Nephron progenitor cell (in vitro differentiated cells): ENCODE data around the gene NHLRC2.

Experiments used
- DNase-seq: peaks from one replicate; pipeline ENCODE4 v3.0.0; 2021
- H3K27ac Mint-ChIP-seq: 2 replicates; pipeline ENCODE4 v1.8.0; 2021; ENCODE audit warnings: mild to moderate bottlenecking, moderate library complexity, mixed read lengths
- H3K27me3 Mint-ChIP-seq: 2 replicates; pipeline ENCODE4 v1.8.0; 2021; ENCODE audit warnings: mild to moderate bottlenecking, low read depth, mixed read lengths; ENCODE audit not compliant: poor library complexity
- H3K36me3 Mint-ChIP-seq: 2 replicates; pipeline ENCODE4 v1.8.0; 2021; ENCODE audit warnings: low read depth, mixed read lengths
- H3K4me1 Mint-ChIP-seq: 2 replicates; pipeline ENCODE4 v1.8.0; 2021; ENCODE audit warnings: mixed read lengths
- H3K4me3 Mint-ChIP-seq: 2 replicates; pipeline ENCODE4 v1.8.0; 2021; ENCODE audit warnings: mild to moderate bottlenecking, moderate library complexity, mixed read lengths
- H3K9me3 Mint-ChIP-seq: 2 replicates; pipeline ENCODE4 v1.8.0; 2021; ENCODE audit warnings: mild to moderate bottlenecking, moderate library complexity, mixed read lengths
- TF ChIP-seq, protein P1 (sequence below): fragments of 200-600 bp; sonication (generic); IDR thresholded peaks from 2 replicates; pipeline ENCODE4 v1.5.0; 2021; ENCODE audit warnings: antibody characterized with exemption

The NHLRC2 gene

DNA sequence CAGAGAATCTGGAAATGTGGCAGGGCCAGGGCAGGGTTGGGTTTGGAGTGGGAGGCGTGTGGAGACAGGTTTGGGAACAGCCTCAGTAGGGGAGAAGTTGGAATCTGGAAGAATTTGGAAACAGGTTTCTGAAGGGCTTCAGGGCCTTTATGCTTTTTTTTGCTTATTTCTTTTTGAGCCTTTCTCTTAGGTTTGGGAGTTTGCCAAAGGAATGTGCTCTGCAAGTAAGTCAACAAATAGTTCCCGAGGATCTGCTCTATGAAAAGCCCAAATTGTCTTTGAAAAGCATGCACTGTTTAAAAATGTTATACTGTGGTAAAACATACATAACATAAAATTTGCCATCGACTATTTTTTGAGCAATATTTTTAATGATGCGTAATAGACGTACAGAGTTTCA, 102.6 kb downstream of the NHLRC2 start:
- no peak for DNase-seq
- no peaks in the 10 kb centered on the region for H3K36me3 Mint-ChIP-seq
- H3K27me3 Mint-ChIP-seq, result no peaks in the 10 kb centered on the region
- no peak overlapping the region for H3K4me3 Mint-ChIP-seq
- TF ChIP-seq, protein P1, sequence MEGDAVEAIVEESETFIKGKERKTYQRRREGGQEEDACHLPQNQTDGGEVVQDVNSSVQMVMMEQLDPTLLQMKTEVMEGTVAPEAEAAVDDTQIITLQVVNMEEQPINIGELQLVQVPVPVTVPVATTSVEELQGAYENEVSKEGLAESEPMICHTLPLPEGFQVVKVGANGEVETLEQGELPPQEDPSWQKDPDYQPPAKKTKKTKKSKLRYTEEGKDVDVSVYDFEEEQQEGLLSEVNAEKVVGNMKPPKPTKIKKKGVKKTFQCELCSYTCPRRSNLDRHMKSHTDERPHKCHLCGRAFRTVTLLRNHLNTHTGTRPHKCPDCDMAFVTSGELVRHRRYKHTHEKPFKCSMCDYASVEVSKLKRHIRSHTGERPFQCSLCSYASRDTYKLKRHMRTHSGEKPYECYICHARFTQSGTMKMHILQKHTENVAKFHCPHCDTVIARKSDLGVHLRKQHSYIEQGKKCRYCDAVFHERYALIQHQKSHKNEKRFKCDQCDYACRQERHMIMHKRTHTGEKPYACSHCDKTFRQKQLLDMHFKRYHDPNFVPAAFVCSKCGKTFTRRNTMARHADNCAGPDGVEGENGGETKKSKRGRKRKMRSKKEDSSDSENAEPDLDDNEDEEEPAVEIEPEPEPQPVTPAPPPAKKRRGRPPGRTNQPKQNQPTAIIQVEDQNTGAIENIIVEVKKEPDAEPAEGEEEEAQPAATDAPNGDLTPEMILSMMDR, result no peak
- H3K9me3 Mint-ChIP-seq, result peaks cover 6% of the 10 kb centered on the region
- peaks cover 31% of the 10 kb centered on the region for H3K4me1 Mint-ChIP-seq
- no peak overlapping the region for H3K27ac Mint-ChIP-seq

DNA sequence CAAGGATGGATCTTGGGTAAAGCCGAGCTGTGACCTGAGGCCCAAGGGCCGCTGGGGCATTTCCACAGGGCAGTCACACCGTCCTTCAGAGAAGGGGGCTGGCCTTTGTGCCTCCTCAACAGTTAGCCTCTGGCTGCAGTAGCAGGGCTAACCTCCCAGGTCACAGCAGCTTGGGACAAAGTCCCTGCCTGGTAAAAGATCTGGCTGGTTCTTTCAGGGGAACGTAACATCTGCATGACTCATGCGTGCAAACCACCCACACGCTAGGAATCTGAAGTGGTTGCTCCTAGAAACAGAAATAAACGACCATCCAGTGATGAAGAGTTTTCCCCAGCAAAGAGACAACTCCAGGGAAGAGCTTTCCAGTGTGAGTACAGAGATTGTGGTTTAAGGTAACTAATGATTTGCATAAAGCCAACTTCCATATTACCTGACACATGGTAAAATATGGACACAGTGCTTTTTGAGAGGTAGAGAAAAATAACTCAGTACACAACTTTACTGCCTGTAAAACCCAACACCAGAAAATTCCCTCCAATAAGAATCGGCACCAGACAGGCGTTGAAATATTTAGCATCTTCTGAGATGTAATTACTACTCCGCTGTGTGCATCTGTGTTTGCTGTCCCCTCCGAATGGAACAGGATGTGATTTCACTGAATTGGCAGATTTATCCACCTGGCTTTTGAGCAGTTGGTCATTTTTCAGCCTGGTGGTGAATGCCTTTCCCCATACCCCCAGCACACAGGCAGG, 104.3 kb downstream of the NHLRC2 start:
- DNase-seq, result no peak
- Mint-ChIP-seq H3K27me3 (peaks cover 4% of the 10 kb centered on the region), H3K4me3 (no peak overlapping the region)

DNA sequence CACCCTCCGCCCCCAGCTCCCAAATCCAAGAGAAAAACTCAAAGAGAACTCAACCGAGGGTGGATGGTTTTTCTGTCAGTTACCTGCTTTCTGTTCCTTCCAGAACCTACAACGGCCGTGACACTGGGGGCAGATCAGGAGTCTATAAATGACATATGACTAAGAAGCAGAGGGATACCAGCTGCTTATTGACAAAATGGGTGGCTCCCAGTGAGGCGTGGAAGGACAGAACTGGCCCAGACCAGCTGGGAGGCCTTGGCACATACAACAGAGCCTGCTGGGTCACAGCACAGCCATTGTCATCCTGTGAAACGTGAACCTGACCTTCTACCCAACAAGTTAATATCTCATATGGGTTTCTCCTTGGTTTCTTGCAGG, 104.9 kb downstream of the NHLRC2 start:
- Mint-ChIP-seq H3K36me3 (no peaks in the 10 kb centered on the region), H3K4me1 (peaks cover 31% of the 10 kb centered on the region), H3K9me3 (peaks cover 3% of the 10 kb centered on the region), H3K27me3 (peaks cover 4% of the 10 kb centered on the region), H3K4me3 (no peak overlapping the region), H3K27ac (peak overlapping the region; percentile 13)
- no peak for DNase-seq
- TF ChIP-seq, protein P1, result no peak

More for the DNA sequence above, 104.3 kb downstream of the NHLRC2 start:
- peak overlapping the region; percentile 50 for H3K27ac Mint-ChIP-seq
- TF ChIP-seq, protein P1, result no peak
- H3K4me1 Mint-ChIP-seq, result peaks cover 31% of the 10 kb centered on the region
- peaks cover 5% of the 10 kb centered on the region for H3K9me3 Mint-ChIP-seq
- no peaks in the 10 kb centered on the region for H3K36me3 Mint-ChIP-seq

DNA sequence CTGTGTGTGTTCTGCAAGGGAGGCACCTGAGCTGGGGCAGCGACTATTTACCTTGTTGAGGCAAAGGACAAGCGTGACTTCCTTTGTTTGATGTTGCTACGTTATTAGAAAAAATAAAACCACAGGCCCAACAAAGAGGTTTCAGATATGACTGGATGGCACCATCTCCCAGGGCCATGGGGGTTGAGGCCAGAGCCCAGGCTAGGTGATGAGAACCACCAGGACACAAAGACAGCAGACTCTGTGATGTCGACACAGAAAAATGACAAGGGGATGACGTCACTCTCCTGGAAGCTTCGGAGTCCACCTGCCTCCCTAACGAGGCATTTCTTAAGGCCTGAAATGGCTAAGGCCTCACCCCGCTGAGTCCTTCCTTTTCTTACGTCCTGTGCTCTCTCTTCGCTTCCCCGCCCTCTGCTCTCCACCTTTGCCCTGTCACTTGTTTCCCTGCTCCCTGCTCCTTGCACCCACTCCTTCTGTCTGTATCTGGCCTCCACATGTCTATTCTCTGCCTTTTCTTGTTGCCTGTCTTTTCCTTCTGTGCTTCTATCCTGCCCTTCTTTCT, 106.2 kb downstream of the NHLRC2 start:
- peak overlapping the region; percentile 0 for H3K27ac Mint-ChIP-seq
- DNase-seq, result no peak
- TF ChIP-seq, protein P1, result no peak

DNA sequence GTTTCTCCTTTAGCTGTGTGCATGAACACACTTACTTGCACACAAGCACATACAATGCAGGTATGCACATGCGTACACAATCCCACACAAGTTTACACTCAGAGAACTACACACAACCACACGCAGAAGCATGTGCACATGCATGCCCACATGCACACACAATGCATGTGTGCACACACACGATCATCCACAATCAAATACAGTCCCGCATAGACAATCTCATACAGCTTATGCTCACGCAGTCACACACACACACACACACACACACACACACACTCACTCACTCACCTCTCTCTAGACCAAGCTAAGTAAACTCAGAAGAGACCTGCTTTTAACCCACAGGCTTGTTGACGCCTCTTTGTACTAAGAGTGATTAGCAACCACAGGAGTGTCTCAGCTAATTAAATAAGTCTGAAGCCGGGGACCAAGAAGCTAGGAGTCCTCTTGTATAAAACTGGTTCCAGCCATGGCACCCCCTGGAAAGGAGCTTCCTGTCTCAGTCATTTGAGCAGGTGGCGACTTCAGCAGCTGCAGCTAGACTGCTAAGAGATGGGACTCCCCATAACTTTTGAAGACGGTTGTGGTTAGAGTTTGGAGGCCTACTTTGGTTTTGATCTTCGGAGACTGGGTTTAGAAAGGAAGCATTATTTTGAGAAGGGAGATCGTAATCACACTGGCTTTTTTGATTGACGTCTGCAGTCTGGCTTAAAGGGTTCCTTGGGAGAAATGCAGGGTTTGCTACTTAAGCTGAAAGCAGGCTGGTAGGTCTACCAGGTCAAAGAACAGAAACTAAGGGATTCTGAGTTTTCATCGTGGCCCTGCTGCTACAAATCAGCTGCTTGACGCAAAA, 106.9 kb downstream of the NHLRC2 start:
- TF ChIP-seq, protein P1, result no peak
- Mint-ChIP-seq H3K9me3 (peaks cover 3% of the 10 kb centered on the region), H3K27ac (peak overlapping the region; percentile 0), H3K27me3 (peaks cover 4% of the 10 kb centered on the region), H3K36me3 (no peaks in the 10 kb centered on the region), H3K4me1 (peaks cover 31% of the 10 kb centered on the region), H3K4me3 (no peak overlapping the region)
- DNase-seq, result no peak

More for the DNA sequence above, 106.2 kb downstream of the NHLRC2 start:
- no peaks in the 10 kb centered on the region for H3K36me3 Mint-ChIP-seq
- H3K4me3 Mint-ChIP-seq, result no peak overlapping the region
- peaks cover 4% of the 10 kb centered on the region for H3K27me3 Mint-ChIP-seq
- peaks cover 3% of the 10 kb centered on the region for H3K9me3 Mint-ChIP-seq
- H3K4me1 Mint-ChIP-seq, result peaks cover 31% of the 10 kb centered on the region
